GM19438 (cell line): ENCODE measurements around the gene CARD9.

Source experiments
- ATAC-seq: cut with Tn5 transposase; IDR thresholded peaks from one replicate; pipeline ENCODE4 v1.9.1; 2021; ENCODE audit warnings: low read depth; ENCODE audit not compliant: unreplicated experiment

The CARD9 gene

DNA sequence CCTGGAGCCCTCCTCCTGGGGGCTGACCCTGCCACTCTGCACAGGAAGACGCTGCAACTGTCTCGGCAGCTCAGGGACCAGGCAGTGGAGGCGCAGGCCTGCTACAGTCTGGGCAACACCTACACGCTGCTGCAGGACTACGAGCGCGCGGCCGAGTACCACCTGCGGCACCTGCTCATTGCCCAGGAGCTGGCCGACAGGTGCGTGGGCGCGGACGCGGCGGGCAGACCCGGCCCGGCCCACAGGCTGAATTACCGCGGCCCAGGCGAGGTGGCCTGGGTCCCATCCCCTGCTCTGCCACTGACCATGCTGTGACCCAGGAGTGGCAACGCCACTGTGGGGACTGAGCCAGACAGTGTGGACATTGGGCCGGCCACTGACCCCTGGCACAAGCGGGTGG lies 35.0 kb downstream of the CARD9 start:
- no peak for ATAC-seq

DNA sequence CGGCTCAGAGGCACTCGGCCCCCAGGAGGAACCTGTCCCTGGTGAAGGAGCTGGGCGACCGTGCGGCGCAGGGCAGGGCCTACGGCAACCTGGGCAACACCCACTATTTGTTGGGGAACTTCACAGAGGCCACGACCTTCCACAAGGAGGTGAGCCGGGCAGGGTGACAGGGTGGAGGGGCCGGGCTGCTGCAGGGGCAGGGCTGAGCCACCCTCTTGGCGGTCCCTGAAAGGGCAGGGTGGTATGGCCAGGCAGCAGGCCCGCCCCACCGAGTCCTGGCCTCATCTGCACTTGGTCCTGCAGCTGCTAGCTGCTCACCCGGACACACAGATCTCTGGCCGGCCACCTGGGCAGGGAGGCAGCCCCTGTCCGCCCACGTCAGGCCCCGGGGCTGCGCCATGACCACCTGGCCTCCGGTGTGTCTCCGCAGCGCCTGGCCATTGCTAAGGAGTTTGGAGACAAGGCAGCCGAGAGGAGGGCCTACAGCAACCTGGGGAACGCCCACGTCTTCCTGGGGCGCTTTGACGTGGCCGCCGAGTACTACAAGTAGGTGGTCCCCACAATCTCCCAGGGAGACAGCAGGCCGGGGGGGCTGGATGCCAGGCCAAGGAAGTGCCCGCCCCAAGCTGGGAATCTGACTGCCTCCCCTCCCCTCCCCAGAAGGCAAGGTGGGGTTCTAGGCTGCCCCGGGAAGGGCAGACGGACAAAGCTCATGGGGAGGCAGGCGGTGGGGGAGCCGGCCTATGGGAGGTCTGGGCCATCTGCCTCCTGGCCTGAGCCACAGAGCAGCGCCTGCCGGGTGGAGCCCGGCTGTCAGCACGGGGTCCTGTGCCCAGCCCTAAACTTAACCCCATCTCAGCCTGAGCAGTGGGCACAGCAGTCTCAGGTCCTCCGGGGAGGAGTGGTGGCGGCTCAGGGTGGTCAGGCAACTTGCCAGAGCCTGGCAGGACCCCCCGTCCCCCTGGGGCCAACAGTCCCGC lies 35.8 kb downstream of the CARD9 start:
- ATAC-seq: no peak

DNA sequence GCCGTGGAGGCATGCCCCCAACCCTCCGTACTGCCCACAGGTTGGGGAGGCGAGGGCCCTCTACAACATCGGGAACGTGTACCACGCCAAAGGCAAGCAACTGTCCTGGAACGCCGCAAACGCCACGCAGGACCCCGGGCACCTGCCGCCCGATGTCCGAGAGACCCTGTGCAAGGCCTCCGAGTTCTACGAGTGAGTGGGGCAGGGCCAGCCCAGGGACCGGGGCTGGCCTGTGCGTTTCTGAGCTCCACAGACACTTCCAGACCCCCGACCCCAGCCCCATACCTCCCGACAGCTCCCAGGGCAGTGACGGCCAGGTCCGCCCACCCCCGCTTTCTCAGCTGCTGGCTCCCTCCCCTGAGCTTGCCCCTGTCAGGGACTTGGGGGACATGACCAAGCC lies 36.6 kb downstream of the CARD9 start:
- no peak for ATAC-seq

DNA sequence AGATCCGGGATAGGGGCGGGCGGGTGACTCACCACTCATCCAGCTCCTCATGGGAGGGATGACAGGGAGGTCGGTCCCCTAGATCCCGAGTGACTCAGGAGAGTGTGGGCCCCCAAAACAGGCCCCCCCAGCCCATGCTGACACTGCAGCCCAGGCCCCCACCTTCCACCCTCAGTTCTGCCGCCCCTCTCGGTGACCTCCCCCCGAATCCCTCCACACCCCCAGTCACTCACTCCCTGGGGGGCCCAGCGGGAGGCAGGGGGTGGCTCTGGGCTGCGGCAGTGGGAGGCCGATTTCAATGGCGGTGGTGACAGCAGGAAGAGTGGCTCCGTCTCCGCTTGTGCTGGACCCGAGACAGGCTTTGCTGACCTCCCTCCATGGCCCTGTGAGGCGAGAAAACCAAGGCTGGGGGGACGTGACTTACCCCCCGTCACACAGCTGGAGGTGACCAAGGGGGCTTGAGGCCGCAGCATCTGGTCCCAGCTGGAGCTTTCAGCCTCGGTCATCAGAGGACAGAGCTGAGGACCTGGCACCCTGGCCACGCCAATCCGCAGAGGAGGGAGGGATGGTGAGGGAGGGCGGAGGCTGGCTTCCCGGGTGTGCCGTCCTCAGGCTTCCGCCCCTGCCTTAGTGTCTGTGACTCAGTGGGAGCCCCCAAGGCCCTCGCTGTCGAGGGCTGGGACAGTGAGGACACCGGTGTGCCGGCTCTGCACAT lies 37.2 kb downstream of the CARD9 start:
- ATAC-seq: no peak

DNA sequence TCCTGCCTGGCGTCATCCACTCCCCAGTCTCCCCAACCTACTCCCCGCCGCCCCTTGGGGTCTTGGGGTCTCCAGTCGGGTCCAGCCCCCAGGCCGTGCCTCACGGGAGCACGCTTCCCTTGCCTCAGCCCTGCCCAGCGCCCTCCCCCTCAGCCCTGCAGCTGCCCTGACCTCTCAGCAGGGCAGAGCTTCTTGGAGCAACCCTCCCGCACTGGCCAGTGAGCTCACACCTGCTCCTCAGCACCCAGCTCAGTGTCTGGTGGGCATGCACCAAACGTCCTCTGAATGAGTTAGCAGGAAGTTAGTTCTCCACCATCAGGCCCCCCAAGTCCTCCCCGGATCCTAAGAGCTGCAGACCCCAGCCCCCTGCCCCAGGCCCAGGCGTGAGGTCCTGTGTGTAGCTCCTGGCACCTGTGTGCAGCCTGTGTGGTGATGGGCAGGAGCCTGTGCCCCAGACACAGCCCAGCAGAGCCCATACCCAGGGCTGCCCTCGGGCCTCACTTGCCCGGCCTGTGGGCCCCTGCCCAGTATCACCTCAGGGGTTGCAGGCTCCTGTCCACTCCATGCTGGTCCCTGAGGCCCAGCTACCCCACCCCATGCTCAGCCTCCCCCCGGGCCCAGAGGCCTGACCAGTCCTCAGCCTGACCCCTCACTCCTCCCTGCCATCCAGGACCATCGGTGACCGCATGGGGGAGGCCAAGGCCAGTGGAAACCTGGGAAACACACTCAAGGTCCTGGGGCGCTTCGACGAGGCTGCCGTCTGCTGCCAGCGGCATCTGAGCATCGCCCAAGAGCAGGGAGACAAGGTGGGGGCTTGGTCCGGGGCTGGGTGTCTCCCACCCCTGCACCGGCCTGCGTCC lies 37.9 kb downstream of the CARD9 start:
- ATAC-seq: no peak

DNA sequence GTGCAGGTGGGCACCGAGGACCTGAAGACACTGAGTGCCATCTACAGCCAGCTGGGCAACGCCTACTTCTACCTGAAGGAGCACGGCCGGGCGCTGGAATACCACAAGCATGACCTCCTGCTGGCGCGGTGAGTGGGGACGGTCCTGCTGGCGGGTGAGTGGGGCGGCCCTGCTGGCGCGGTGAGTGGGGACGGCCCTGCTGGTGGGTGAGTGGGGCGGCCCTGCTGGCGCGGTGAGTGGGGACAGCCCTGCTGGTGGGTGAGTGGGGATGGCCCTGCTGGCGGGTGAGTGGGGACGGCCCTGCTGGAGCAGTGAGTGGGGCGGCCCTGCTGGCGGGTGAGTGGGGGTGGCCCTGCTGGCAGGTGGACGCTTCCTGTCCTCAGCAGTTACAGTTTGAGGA lies 38.9 kb downstream of the CARD9 start:
- no peak for ATAC-seq

DNA sequence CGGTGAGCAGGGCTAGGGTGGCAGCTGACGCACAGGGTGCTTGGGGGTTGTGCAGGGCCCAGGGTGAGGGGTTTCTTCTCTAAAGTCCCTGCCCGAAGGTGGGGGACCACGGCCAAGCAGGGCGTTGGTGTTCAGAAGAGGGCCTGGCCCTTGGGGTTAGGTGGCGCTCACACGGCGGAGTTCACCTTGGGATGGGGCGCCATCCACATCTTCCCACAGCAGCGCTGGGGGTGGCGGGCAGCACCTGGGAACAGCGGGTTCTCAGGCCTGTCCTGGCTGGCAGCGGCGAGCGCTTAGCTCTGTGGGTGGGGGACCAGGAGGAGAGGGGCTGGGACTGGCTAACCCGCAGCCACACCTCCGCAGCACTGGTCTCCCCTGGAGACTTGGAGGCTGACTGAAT lies 40.0 kb downstream of the CARD9 start:
- ATAC-seq: no peak

DNA sequence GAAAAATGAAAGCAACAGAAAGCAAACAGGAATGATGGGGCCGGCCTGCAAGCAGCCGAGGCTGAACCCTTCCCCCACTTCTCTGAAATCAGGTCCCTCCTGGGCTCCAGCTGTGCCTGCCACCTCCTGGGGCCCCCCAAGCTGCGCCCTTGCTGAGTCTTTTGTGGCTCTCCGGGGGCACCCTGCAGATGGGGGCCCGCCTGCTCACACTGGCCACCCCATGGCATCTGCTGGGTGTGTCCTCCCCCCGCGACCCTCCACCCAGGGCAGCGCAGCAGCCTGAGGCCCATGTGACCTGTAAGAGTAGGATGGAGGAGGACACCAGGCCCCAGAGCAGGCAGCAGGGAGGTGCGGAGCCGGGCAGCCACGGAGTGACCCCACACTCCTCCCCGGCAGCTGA lies 40.4 kb downstream of the CARD9 start:
- no peak for ATAC-seq

DNA sequence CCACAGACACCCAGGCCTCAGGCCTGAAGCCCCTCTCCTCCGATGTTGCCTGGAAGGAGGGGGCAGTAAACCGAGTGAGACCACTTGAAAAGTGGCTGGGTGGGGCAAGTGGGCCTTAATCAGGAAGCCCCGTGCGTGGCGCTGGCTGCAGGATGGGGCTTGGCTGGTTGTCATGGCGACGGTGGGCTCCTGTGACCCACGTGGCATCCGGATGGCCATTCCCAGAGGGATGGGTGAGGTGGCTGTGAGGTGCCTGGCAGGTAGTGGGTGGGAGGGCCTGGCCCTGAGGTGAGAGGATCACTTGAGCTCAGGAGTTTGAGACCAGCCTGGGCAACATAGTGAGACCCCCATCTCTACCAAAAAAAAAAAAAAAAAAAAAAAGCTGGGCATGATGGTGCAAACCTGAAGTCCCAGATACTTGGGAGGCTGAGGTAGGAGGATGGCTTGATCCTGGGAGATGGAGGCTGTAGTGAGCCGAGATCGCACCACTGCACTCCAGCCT lies 40.9 kb downstream of the CARD9 start:
- no peak for ATAC-seq

DNA sequence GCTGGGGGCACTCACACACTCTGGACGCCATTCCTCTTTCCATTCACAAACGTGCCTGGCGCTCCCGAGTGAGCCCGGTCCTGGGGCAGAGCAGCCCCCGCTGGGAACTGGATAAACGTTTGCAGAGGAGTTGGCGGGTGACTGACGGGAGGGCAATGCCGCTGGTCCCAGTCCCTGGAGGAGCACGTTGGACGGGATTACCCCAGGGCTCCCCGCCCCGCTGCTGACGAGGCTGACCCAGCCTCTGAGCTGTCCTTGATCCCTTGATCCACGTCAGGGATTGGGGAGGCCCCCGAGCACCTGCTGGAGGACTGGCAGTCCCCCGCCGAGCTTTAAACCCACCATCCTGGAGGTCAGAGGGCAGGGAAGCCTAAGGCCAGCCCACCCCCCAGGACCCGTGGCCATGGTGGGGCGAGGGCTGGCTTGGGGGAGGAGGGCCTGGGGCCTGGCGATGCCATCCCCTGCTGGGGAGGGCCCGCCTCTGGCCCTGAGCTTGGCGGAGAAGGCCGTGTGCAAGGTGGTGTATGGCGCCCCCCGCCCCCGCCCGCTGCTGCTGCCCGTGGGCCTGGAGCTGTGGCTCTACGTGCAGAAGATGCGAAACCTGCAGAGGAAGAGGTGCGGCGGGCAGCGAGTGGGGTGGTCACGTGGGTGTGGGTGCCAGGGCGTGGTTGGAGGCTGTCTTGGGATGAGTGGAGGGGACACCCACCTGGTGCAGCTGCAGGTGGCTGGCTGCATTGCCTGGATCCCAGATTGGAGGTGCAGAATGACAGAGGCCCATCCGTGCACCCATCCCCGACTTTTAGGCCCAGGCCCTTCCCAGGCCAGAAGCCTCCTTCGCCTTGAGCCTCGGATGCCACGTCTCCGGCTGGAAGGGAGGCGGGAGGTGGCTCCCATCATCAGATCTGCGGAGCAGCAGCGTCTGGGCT lies 41.6 kb downstream of the CARD9 start:
- no peak for ATAC-seq

DNA sequence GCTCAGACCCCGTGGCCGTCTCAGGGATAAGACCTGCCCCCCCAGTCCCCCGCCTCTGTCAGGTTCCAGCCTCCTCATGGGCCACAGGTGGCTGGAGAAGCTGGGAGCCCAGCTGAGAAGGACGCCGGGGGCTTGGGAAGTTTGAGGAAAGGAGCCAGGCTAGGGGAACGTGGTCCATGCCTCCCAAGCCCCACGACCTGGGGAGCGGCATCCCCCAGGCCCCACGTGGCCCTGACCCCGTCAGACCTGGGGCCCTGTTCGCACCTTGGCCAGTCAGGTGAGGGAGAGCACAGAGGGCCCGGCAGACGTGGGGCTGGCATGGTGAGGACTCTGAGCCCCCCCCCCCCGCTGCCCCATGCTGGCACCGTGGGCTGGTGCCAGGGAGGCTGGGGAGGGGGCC lies 42.4 kb downstream of the CARD9 start:
- no peak for ATAC-seq

DNA sequence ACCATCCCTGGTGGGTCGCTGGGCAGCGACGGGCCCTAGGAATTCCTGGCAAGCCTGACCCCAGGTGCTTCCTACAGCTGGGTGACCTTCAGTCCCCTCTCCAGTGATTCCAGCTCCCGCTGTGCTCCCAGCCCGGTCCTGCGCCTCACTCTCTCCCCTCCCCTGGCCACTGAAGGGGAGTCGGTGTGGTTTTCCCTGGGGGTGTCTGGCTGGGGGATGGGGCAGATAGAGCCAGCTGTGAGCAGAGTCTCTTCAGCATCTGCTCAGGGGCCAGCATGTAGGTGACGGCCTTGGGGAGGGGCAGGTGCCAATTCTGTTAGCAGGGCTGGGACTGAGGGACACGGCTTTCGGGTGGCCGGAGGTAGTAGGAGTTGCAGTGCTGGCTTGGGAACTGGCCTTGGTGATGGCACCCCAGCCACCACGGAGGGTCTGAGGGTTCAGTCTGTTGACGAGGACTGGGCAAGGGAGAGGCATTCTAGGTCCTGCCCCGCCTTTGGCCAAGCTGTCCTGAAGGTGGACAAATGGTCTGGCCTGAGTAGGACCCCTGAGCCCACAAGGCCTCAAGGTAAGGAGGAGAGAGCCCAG lies 43.0 kb downstream of the CARD9 start:
- ATAC-seq: no peak

DNA sequence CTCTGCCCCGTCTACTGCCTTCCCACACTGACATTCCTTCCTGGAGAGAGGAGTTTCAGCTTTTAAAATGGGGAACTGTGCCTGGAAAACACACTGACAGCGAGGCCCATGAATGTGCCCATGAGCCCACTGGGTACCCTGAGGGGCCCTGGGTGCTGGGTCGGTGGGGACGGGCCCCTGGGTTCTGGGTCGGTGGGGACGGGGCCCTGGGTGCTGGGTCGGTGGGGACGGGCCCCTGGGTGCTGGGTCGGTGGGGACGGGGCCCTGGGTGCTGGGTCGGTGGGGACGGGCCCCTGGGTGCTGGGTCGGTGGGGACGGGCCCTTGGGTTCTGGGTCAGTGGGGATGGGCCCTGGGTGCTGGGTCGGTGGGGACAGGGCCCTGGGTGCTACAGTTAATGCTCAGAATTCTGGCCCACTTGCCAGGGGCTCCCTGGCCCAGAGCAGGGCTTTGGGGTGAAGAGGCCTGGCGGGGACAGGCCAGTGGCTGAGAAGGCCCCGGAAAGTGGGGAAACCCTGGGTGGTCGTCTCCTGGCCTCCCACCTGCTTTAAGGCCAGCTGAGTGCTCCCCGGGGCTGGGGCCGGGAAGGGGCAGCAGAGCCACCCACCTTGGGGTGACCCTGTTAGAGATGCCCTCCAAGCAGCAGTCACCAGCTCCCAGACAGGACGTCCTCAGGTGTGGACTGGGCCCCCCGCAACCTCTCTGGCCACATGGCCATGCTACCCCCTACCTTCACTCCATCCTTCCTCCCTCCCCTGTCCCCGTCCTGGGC lies 43.6 kb downstream of the CARD9 start:
- ATAC-seq: no peak

DNA sequence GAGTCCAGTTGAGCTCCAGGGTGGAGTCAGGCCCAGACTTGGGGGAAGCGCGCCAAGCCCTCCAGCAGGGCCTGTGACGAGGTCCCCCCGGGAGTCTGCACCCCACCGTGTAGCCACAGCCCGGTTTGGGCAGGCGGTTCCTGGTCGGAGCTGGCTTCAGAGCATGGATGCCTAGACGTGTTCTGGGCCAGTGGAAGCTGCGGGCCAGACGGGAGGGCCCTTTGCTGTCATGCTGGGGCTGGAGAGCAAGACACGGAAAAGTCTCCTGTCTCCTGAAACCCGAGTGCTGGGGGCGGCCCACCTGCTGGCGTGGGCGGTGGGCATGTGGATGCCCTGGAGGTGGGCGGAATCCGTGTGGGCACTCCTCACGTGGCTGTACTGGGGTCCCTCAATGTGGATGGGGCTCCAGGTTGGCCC lies 44.2 kb downstream of the CARD9 start:
- no peak for ATAC-seq

DNA sequence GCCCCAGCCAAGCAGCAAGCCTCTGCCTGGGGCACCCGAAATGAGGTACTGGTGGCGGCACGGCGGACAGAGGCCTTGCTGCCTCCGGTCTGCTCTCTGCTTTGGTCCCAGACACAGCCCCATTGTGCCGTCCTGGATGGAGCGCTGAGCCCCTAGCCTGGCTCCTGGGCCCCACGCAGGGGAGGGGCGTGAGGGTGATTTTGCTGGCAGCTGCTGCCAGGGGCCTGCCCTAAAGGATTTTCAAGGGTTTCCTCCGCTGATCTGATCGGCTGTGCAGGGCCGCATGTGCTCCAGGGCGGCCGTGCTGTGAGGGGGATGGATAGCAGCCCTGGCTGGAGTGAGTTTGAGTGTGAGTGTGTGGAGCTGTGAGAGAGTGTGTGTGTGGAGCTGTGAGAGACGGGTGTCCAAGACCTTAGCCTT lies 44.8 kb downstream of the CARD9 start:
- ATAC-seq: no peak

DNA sequence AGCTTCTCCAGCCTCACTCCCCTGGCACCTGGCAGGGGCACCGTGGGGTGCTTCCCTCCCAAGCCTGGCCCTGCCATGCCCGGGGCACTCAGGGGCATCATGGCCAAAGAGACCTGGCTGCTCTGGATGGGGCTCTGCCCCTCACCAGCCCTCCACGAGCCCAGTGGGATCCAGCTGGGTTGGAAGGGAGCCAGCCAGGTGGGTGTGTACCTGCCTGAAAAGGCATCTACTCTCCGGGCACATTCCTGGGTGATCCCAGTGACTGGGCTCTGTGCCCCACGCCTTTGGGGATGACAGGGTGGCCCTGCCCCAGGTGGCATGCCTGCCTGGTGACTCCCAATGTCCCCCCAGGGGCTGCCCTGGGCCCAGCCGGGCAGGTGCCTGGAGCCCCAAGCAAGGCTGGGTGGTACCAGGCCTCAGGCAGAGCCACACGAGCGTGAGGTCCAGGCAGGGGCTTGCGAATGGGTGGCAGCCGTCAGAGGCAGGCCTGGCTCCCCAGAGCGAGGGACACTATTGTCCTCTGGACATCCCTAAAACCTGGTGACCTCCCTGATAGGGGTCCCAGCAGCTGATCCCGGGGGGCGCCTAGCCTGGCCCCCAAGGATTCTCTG lies 45.4 kb downstream of the CARD9 start:
- ATAC-seq: no peak

DNA sequence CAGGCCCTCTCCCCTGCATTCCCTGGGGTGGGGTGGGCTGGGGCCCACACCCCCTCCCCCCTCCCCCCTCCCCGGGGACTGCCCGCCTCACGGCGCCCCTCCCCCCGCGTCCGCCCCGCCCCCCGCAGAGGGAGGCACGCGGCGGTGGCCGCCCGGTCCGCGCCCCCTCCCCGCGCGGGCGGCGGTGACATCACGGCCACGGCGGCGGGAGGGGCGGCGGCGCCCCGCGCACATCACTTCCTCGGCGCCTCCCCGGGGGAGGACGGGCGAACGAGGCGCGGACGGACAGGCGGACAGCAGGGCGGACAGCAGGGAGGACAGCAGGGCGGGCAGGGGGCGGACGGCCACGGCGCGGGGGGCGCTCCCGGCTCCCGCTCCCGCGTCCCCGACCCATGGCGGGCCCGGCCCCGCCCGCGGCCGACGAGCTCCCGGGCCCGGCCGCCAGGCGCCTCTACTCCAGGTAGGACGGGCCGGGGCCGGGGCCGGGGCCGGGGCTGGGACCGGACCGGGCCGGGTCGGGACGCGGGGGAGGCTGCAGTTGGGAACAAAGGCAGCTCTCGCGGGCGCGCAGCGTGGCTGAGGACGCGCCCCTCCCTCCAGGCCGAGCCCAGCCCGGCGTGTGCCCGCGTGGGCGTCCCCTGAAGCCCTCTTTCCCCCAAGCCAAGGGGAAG lies 46.0 kb downstream of the CARD9 start, which contains the start of gene GPSM1:
GPSM1 (plus strand) TSS at position 236 of the 671 bp plus-strand sequence; CDS start at position 393, 157 bp downstream.
- ATAC-seq: no peak
